ENCODE measurements around the gene LMAN2L.

DNA sequence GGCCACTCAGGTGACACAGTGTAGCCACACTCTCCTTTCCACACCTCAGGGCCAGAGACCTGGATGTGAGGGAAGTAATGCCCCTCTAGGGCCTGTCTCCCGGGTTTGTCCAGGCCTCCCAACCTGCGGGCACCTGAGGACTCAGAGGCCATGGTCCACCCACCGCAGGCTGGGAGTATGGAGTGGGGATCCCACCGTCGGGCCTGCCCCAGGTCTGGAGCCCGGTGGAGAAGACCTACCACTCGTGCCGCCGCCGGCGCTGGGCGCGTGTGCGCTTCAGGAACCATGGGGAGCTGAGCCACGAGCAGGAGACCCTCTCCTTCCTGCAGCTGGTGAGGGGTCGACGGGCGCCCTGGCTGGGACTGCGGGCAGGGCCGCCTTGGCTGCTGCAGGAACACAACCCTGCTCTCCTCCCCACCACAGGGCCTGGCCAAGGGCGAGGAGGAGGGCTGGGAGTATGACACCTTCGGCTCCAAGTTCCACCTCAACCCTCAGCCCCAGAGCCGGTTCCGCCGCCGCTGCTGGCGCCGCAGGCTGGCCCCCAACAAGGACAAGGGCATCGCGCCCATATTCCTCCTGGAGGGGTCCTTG lies 48.7 kb downstream of the LMAN2L start:
- TF ChIP-seq POLR2AphosphoS5 (IDR thresholded peaks at IDR 0.05; ENCODE audit: low read depth, low read length): no peak
- no peak for TF ChIP-seq SIN3A (IDR thresholded peaks at IDR 0.05; ENCODE audit: borderline replicate concordance, insufficient read depth, low read length)
- no peak for TF ChIP-seq TAF1 (IDR thresholded peaks at IDR 0.05; ENCODE audit: borderline replicate concordance, insufficient read depth, low read length)
- TF ChIP-seq, protein P1, sequence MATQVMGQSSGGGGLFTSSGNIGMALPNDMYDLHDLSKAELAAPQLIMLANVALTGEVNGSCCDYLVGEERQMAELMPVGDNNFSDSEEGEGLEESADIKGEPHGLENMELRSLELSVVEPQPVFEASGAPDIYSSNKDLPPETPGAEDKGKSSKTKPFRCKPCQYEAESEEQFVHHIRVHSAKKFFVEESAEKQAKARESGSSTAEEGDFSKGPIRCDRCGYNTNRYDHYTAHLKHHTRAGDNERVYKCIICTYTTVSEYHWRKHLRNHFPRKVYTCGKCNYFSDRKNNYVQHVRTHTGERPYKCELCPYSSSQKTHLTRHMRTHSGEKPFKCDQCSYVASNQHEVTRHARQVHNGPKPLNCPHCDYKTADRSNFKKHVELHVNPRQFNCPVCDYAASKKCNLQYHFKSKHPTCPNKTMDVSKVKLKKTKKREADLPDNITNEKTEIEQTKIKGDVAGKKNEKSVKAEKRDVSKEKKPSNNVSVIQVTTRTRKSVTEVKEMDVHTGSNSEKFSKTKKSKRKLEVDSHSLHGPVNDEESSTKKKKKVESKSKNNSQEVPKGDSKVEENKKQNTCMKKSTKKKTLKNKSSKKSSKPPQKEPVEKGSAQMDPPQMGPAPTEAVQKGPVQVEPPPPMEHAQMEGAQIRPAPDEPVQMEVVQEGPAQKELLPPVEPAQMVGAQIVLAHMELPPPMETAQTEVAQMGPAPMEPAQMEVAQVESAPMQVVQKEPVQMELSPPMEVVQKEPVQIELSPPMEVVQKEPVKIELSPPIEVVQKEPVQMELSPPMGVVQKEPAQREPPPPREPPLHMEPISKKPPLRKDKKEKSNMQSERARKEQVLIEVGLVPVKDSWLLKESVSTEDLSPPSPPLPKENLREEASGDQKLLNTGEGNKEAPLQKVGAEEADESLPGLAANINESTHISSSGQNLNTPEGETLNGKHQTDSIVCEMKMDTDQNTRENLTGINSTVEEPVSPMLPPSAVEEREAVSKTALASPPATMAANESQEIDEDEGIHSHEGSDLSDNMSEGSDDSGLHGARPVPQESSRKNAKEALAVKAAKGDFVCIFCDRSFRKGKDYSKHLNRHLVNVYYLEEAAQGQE (IDR thresholded peaks at IDR 0.05; ENCODE audit: insufficient read depth in 1 of 2, low read depth in 2 of 2, low read length in 2 of 2): no peak
- TF ChIP-seq FOXP2 (optimal IDR thresholded peaks at IDR 0.05; ENCODE audit: borderline replicate concordance, extremely low read depth, extremely low read length, insufficient read depth): no peak
